ENCODE results near the gene PRLR.

GRCh38 chr5:35246900-35247647, 16.8 kb upstream of the PRLR start:
- no peak for TF ChIP-seq CTCF (IDR thresholded peaks at IDR 0.05; ENCODE audit: poor library complexity, severe bottlenecking)
- TF ChIP-seq RAD21 (conservative IDR thresholded peaks at IDR 0.05) = no peak
- TF ChIP-seq POLR2AphosphoS5 (IDR thresholded peaks at IDR 0.05) = no peak
- no peak for TF ChIP-seq EP300 (conservative IDR thresholded peaks at IDR 0.05; ENCODE audit: poor library complexity, severe bottlenecking)
- TF ChIP-seq EZH2 (IDR thresholded peaks at IDR 0.05; ENCODE audit: borderline replicate concordance, insufficient read depth, low read length, poor library complexity, severe bottlenecking) = no peak
- no peak for TF ChIP-seq TAF1 (IDR thresholded peaks at IDR 0.05; ENCODE audit: low read depth)

Data from neural cell (in vitro differentiated cells).